Stimulated activated CD8-positive, alpha-beta memory T cell treated with anti-CD3 and anti-CD28 coated beads, Interleukin-15, amount 100 ng/mL, for 1 hour (primary cell): ENCODE results near the gene DPH1.

Source experiments
- DNase-seq: peaks from one replicate; pipeline ENCODE4 v3.0.0-alpha.2; 2020; ENCODE audit warnings: low read depth

DPH1 gene

DNA sequence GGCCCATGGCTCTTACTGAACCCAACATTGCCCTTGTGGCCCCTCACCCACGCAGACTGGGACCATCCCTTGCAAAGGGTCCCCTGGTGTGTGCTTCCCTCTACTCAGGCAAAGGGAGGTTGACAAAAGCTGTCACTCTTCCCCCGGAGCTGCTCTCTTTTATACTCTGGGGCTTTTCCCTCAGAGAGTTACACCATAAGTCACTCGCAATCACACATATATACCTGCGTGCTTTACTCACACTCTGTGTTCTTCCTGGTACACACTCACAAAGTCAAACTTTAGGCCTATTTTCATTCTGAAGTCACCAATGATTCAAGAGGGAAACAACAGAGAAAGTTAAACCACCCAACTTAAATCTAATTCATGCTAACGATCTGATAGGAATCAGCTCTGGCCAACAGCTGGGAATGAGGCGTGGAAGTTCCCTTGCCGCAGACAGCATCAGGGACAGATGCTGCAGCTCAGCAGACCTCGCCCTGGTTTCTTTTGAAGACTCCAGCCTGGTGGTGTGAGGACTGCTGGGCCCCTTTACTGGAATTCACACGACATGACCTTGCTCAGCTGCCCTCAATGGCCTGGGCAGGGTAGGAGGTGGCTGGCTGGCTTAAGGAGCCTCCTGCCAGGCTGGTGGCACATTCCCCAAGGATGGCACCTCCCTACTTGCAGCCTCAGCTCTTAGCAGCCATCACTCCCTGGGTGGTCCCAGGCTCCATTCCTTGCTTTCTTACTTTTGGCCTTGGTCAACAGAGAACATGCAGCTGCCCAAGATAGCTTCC, 52.2 kb downstream of the DPH1 start:
- DNase-seq: no peak

GRCh38 chr17:2083613-2084035, 53.7 kb downstream of the DPH1 start:
- DNase-seq: no peak

DNA sequence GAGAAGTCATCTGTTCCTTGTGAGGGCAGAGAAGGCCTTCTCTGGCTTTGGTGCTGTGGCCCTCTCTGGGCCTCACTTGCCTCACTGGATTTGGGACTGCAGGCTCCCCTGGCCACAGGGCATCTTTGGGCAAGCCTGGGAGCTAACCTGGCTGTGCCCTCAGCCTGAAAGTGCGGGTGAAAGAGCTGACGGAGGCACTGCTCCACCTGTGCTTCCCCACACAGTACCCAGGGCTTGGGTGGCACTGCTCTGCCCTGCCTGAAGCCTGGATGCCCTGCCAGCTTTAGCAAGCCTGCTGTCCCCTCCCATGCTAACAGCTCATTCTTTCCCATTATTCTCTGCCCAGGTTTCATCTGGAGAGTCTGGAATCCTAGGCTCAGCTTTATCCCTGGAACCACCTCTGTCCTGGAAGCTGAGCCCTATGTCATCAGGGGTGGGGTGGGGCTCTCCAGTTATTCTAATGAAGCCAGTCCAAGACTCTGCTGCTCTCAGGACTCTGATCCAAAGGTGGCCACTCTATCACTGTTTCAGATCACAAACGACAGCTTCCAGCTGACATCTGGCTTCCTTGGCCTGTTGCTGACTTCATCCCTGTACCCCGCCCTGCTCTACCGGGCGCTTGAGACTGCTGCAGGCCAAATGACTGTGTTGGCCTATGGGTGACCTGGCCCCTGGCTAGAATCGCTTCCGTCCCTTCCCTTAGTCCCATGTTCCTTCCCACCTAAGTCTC, 54.2 kb downstream of the DPH1 start:
- DNase-seq: no peak

DNA sequence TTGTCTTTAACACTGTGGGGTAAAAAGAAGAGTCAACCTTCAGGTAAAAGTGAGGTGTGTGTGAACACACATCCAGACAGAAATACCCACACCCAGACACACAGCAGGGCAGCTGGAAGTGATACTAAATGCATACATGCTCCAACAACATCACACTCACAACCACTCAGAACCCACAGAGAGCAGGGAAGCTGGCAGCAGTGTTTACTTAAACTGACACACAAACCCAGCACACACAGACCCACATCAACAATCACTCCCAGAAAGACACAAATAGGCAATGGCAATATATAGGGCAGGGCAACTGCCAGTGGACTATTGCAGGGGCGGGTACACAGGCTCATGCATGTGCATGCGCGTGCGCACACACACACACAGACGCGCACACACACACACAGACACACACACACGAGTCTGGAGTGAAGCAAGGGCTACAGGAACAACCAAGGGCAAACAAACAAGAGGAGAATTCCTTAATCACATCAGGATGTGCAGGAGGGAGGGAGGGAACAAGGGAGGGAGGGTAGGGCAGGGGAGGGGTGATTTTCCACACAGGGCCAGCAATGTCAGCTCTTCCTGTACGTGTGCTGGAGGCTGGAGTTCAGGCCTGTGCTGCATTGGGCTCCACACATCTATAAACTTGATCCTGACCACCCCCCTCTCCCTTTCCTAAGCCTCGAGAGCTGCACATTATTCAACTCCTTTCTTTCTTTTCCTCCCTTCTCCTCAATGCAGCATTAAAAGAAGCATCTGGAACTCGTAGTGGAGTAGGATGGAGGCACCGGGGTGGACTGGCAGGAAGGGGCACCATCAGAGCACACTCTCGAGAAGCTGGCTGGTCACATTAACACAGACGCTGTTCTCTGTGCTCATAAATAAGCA, 55.1 kb downstream of the DPH1 start:
- no peak for DNase-seq

GRCh38 chr17:2085648-2085949, 55.6 kb downstream of the DPH1 start:
- no peak for DNase-seq

DNA sequence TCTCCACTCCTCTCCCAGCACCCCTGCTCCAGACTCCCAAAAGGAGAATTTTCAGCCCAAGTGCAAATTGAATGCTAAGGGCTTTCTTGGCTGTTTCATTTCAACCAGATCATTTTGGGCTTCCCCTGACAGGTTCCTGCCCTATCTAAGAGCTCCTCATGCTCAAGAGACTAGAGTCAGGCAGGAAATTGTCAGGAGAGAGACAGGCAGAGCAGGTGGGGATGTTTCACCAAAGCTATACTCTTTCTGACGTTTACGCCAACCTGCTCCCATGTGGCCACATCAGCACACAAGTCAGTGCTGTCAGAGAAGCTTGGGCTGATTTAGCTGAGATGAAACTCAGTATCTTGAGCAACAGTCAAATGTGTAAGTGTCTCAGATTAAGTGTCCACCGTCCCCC, 56.4 kb downstream of the DPH1 start:
- no peak for DNase-seq

- no peak for DNase-seq
These were observed 57.8 kb downstream of the DPH1 start for GRCh38 chr17:2087597-2088211.

DNA sequence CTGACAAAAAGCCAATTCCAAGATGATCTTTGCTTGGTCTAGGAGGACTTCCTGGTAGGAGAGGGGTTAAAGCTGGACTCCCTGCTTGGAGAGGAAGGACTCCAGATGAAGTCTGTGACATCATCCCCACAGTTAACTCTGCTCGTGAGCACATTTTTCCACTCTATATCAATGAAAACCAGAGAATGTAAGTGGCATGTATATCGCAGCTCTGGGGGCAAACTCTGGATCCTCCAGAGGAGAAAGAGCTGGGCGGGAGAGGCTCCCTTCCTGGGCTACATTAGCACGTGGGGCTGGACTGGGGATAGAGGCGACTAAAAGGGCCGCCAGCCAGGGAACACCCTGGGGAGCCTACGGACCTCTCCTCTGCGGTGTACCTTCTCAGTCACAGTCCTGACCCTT, 59.1 kb downstream of the DPH1 start:
- DNase-seq: no peak

GRCh38 chr17:2090210-2090641, 60.3 kb downstream of the DPH1 start:
- DNase-seq: no peak

GRCh38 chr17:2090804-2091534, 61.0 kb downstream of the DPH1 start:
- DNase-seq: no peak

GRCh38 chr17:2092253-2092652, 62.3 kb downstream of the DPH1 start:
- DNase-seq: no peak

- DNase-seq: no peak
These were observed 63.4 kb downstream of the DPH1 start for GRCh38 chr17:2093349-2093748.
